Measurements from ENCODE around the gene ASB10.

ASB10 gene

GRCh38 chr7:151201751-151202150 is 14.7 kb upstream of the ASB10 start:
- H2AFZ ChIP-seq (ENCODE audit: low read length), result no peak overlapping the region
- no peaks in the 10 kb centered on the region for H3K36me3 ChIP-seq (replicated peaks in 1 of 2; ENCODE audit: control insufficient read depth in 2 of 2, insufficient read depth in 2 of 2, low read length in 2 of 2)
- no peak overlapping the region for H3K9ac ChIP-seq (ENCODE audit: low read depth, low read length, poor library complexity)
- H4K8ac ChIP-seq (ENCODE audit: low read depth, low read length), result no peak overlapping the region
- peaks cover 2 to 11% of the 10 kb centered on the region in 2 donors for H3K4me1 ChIP-seq (ENCODE audit: control insufficient read depth in 2 of 2, insufficient read depth in 1 of 2, low read depth in 1 of 2, low read length in 2 of 2)
- no peak overlapping the region for H3K18ac ChIP-seq (ENCODE audit: low read length)
- no peak overlapping the region for H3K4me3 ChIP-seq (ENCODE audit: low read length in 2 of 2)
- H3K4me2 ChIP-seq (ENCODE audit: insufficient read depth, low read length, poor library complexity, severe bottlenecking), result no peak overlapping the region
- whole genome bisulfite sequencing, 2 donors (ENCODE audit: extremely low coverage in 2 of 2, insufficient read length in 2 of 2, insufficient replicate concordance in 1 of 2), result no CpG with 5 or more reads among the region's 4 CpGs
- H3K9me3 ChIP-seq (replicated peaks in 1 of 2; ENCODE audit: control insufficient read depth in 2 of 2, insufficient read depth in 1 of 2, low read depth in 1 of 2, low read length in 2 of 2), result no peaks in the 10 kb centered on the region
- H2BK120ac ChIP-seq (ENCODE audit: low read depth, low read length), result no peak overlapping the region
- H2BK5ac ChIP-seq (ENCODE audit: low read length), result no peak overlapping the region
- H3K4ac ChIP-seq (ENCODE audit: low read length), result no peak overlapping the region
- DNase-seq (ENCODE audit: low spot score), result no peak
- no peaks in the 10 kb centered on the region for H3K79me1 ChIP-seq (ENCODE audit: low read depth, low read length)
- no peak overlapping the region for H3K27ac ChIP-seq (replicated peaks; ENCODE audit: low read length)
- H3K27me3 ChIP-seq (ENCODE audit: control insufficient read depth in 3 of 3, insufficient read depth in 3 of 3, low read depth in 1 of 3, low read length in 3 of 3), result peaks cover 0 to 83% (median 0%) of the 10 kb centered on the region in 3 experiments
- H2BK15ac ChIP-seq (ENCODE audit: low read length), result no peak overlapping the region
- H3K14ac ChIP-seq (ENCODE audit: low read length), result no peak overlapping the region
- H3K23ac ChIP-seq (ENCODE audit: low read depth, low read length, poor library complexity), result no peak overlapping the region
- no peak overlapping the region for H2AK5ac ChIP-seq (ENCODE audit: low read depth, low read length)
- H2BK12ac ChIP-seq (ENCODE audit: low read length), result no peak overlapping the region
- no peak overlapping the region for H4K91ac ChIP-seq (ENCODE audit: low read depth, low read length, poor library complexity)

GRCh38 chr7:151201344-151201743 is 14.3 kb upstream of the ASB10 start:
- H3K27me3 ChIP-seq (ENCODE audit: control insufficient read depth in 3 of 3, insufficient read depth in 3 of 3, low read depth in 1 of 3, low read length in 3 of 3), result peaks cover 0 to 85% (median 0%) of the 10 kb centered on the region in 3 experiments

GRCh38 chr7:151198945-151199848 is 12.1 kb upstream of the ASB10 start:
- Histone ChIP-seq H4K91ac (ENCODE audit: low read depth, low read length, poor library complexity) (peak overlapping the region; percentile 64), H2BK15ac (ENCODE audit: low read length) (peak overlapping the region; percentile 69), H3K14ac (ENCODE audit: low read length) (no peak overlapping the region), H2BK12ac (ENCODE audit: low read length) (peak overlapping the region; percentile 46), H3K9ac (ENCODE audit: low read depth, low read length, poor library complexity) (no peak overlapping the region), H2BK120ac (ENCODE audit: low read depth, low read length) (no peak overlapping the region), H3K4ac (ENCODE audit: low read length) (peak overlapping the region; percentile 4), H3K18ac (ENCODE audit: low read length) (peak overlapping the region; percentile 91), H3K9me3 (replicated peaks in 1 of 2; ENCODE audit: control insufficient read depth in 2 of 2, insufficient read depth in 1 of 2, low read depth in 1 of 2, low read length in 2 of 2) (no peaks in the 10 kb centered on the region), H3K27me3 (ENCODE audit: control insufficient read depth in 3 of 3, insufficient read depth in 3 of 3, low read depth in 1 of 3, low read length in 3 of 3) (peaks cover 0 to 86% (median 0%) of the 10 kb centered on the region in 3 experiments), H3K23ac (ENCODE audit: low read depth, low read length, poor library complexity) (peak overlapping the region; percentile 27), H2AFZ (ENCODE audit: low read length) (peak overlapping the region; percentile 87), H3K27ac (replicated peaks; ENCODE audit: low read length) (peak overlapping the region; percentile 11), H3K4me2 (ENCODE audit: insufficient read depth, low read length, poor library complexity, severe bottlenecking) (no peak overlapping the region), H3K36me3 (replicated peaks in 1 of 2; ENCODE audit: control insufficient read depth in 2 of 2, insufficient read depth in 2 of 2, low read length in 2 of 2) (no peaks in the 10 kb centered on the region), H3K4me3 (ENCODE audit: low read length in 2 of 2) (no peak overlapping the region), H2AK5ac (ENCODE audit: low read depth, low read length) (peak overlapping the region; percentile 23), H3K4me1 (ENCODE audit: control insufficient read depth in 2 of 2, insufficient read depth in 1 of 2, low read depth in 1 of 2, low read length in 2 of 2) (peaks cover 2 to 13% of the 10 kb centered on the region in 2 donors), H2BK5ac (ENCODE audit: low read length) (peak overlapping the region; percentile 54), H3K79me1 (ENCODE audit: low read depth, low read length) (no peaks in the 10 kb centered on the region), H4K8ac (ENCODE audit: low read depth, low read length) (peak overlapping the region; percentile 56)
- no peak for DNase-seq (ENCODE audit: low spot score)
- no CpG with 5 or more reads among the region's 30 CpGs for WGBS, 2 donors (ENCODE audit: extremely low coverage in 2 of 2, insufficient read length in 2 of 2, insufficient replicate concordance in 1 of 2)

More at GRCh38 chr7:151201344-151201743, 14.3 kb upstream of the ASB10 start:
- no peak for DNase-seq (ENCODE audit: low spot score)
- no peak overlapping the region for H3K4ac ChIP-seq (ENCODE audit: low read length)
- H2AK5ac ChIP-seq (ENCODE audit: low read depth, low read length), result no peak overlapping the region
- no peak overlapping the region for H3K27ac ChIP-seq (replicated peaks; ENCODE audit: low read length)
- H4K91ac ChIP-seq (ENCODE audit: low read depth, low read length, poor library complexity), result no peak overlapping the region
- H3K4me1 ChIP-seq (ENCODE audit: control insufficient read depth in 2 of 2, insufficient read depth in 1 of 2, low read depth in 1 of 2, low read length in 2 of 2), result peaks cover 2 to 11% of the 10 kb centered on the region in 2 donors
- H4K8ac ChIP-seq (ENCODE audit: low read depth, low read length), result no peak overlapping the region
- no peaks in the 10 kb centered on the region for H3K79me1 ChIP-seq (ENCODE audit: low read depth, low read length)
- no peak overlapping the region for H2AFZ ChIP-seq (ENCODE audit: low read length)
- H3K4me3 ChIP-seq (ENCODE audit: low read length in 2 of 2), result no peak overlapping the region
- H2BK15ac ChIP-seq (ENCODE audit: low read length), result no peak overlapping the region
- no peak overlapping the region for H2BK5ac ChIP-seq (ENCODE audit: low read length)
- 100% methylated on average over 1 of the region's 3 CpGs; no CpG with 5 or more reads in 1 of the 2 donors for WGBS, 2 donors (ENCODE audit: extremely low coverage in 2 of 2, insufficient read length in 2 of 2, insufficient replicate concordance in 1 of 2)
- H3K36me3 ChIP-seq (replicated peaks in 1 of 2; ENCODE audit: control insufficient read depth in 2 of 2, insufficient read depth in 2 of 2, low read length in 2 of 2), result no peaks in the 10 kb centered on the region
- no peaks in the 10 kb centered on the region for H3K9me3 ChIP-seq (replicated peaks in 1 of 2; ENCODE audit: control insufficient read depth in 2 of 2, insufficient read depth in 1 of 2, low read depth in 1 of 2, low read length in 2 of 2)
- no peak overlapping the region for H2BK120ac ChIP-seq (ENCODE audit: low read depth, low read length)
- no peak overlapping the region for H3K18ac ChIP-seq (ENCODE audit: low read length)
- H3K14ac ChIP-seq (ENCODE audit: low read length), result no peak overlapping the region
- H3K9ac ChIP-seq (ENCODE audit: low read depth, low read length, poor library complexity), result no peak overlapping the region
- no peak overlapping the region for H3K23ac ChIP-seq (ENCODE audit: low read depth, low read length, poor library complexity)
- no peak overlapping the region for H2BK12ac ChIP-seq (ENCODE audit: low read length)
- H3K4me2 ChIP-seq (ENCODE audit: insufficient read depth, low read length, poor library complexity, severe bottlenecking), result no peak overlapping the region

GRCh38 chr7:151197932-151198331 is 10.9 kb upstream of the ASB10 start:
- no peak overlapping the region for H3K4me3 ChIP-seq (ENCODE audit: low read length in 2 of 2)
- no peak overlapping the region for H2BK12ac ChIP-seq (ENCODE audit: low read length)
- H3K79me1 ChIP-seq (ENCODE audit: low read depth, low read length), result no peaks in the 10 kb centered on the region
- DNase-seq (ENCODE audit: low spot score), result no peak
- no peak overlapping the region for H3K4me2 ChIP-seq (ENCODE audit: insufficient read depth, low read length, poor library complexity, severe bottlenecking)
- no peak overlapping the region for H3K9ac ChIP-seq (ENCODE audit: low read depth, low read length, poor library complexity)
- H3K27me3 ChIP-seq (ENCODE audit: control insufficient read depth in 3 of 3, insufficient read depth in 3 of 3, low read depth in 1 of 3, low read length in 3 of 3), result peaks cover 0 to 90% (median 0%) of the 10 kb centered on the region in 3 experiments
- H2BK15ac ChIP-seq (ENCODE audit: low read length), result no peak overlapping the region
- no peak overlapping the region for H3K27ac ChIP-seq (replicated peaks; ENCODE audit: low read length)
- no peaks in the 10 kb centered on the region for H3K9me3 ChIP-seq (replicated peaks in 1 of 2; ENCODE audit: control insufficient read depth in 2 of 2, insufficient read depth in 1 of 2, low read depth in 1 of 2, low read length in 2 of 2)
- H4K91ac ChIP-seq (ENCODE audit: low read depth, low read length, poor library complexity), result no peak overlapping the region
- no peak overlapping the region for H3K18ac ChIP-seq (ENCODE audit: low read length)
- H2AFZ ChIP-seq (ENCODE audit: low read length), result no peak overlapping the region
- H3K23ac ChIP-seq (ENCODE audit: low read depth, low read length, poor library complexity), result no peak overlapping the region
- H3K4ac ChIP-seq (ENCODE audit: low read length), result no peak overlapping the region
- H2BK5ac ChIP-seq (ENCODE audit: low read length), result no peak overlapping the region
- H2AK5ac ChIP-seq (ENCODE audit: low read depth, low read length), result no peak overlapping the region
- no peak overlapping the region for H2BK120ac ChIP-seq (ENCODE audit: low read depth, low read length)
- H3K4me1 ChIP-seq (ENCODE audit: control insufficient read depth in 2 of 2, insufficient read depth in 1 of 2, low read depth in 1 of 2, low read length in 2 of 2), result peaks cover 2 to 13% of the 10 kb centered on the region in 2 donors
- H3K36me3 ChIP-seq (replicated peaks in 1 of 2; ENCODE audit: control insufficient read depth in 2 of 2, insufficient read depth in 2 of 2, low read length in 2 of 2), result no peaks in the 10 kb centered on the region
- no peak overlapping the region for H4K8ac ChIP-seq (ENCODE audit: low read depth, low read length)
- H3K14ac ChIP-seq (ENCODE audit: low read length), result no peak overlapping the region
